Tibial nerve (tissue), 4 donors: ENCODE measurements around the gene NINL.

Source experiments
- EP300 ChIP-seq, 2 donors: sonication (generic); formaldehyde crosslinking; IDR thresholded peaks; one replicate each; pipeline ENCODE4 v1.6.1; 2017; ENCODE audit warnings: antibody characterized with exemption in 2 of 2, mild to moderate bottlenecking in 1 of 2
- POLR2A ChIP-seq, 2 donors: fragments of 450-650 bp; IDR thresholded peaks; one replicate each; pipeline ENCODE4 v1.6.1; 2017; ENCODE audit warnings: antibody characterized with exemption in 2 of 2, mild to moderate bottlenecking in 2 of 2, moderate library complexity in 2 of 2
- TF ChIP-seq, protein P1 (sequence below), 5 experiments: fragments of 200-600 bp in 3 of 5; fragments of 450-650 bp in 2 of 5; sonication (generic) in 3 of 5; IDR thresholded peaks; one replicate each; pipeline ENCODE4 v1.5.1; 2016 to 2019; ENCODE audit warnings: antibody characterized with exemption in 5 of 5, mild to moderate bottlenecking in 3 of 5, moderate library complexity in 2 of 5

DNA sequence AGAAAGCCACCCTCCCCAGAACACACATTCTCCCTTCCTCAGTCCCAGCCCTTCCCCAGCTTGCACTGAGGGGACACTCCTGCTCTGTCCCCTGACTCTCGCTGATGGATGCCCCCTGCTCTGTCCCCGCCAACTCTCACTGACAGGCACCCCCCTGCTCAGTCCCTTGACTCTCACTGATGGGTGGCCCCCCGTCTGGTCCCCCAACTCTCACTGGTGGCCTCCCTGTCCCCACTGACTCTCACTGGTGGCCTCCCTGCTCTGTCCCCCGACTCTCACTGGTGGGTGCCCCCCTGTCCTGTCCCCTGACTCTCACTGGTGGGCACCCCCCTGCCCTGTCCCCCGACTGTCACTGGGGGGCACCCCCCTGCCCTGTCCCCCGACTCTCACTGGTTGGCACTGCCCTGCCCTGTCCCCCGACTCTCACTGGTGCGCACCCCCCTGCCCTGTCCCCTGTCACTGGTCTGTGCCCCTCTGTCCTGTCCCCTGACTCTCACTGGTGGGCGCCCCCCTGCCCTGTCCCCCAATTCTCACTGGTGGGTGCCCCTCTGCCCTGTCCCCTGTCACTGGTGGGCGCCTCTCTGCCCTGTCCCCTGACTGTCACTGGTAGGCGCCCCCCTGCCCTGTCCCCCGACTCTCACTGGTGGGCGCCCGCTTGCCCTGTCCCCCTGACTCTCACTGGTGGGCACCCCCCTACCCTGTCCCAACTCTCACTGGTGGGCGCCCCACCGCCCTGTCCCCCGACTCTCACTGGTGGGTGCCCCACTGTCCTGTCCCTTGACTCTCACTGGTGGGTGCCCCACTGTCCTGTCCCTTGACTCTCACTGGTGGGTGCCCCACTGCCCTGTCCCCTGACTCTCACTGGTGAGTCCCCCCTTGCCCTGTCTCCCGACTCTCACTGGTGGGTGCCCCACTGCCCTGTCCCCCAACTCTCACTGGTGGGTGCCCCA lies 116.9 kb downstream of the NINL start:
- TF ChIP-seq, protein P1, sequence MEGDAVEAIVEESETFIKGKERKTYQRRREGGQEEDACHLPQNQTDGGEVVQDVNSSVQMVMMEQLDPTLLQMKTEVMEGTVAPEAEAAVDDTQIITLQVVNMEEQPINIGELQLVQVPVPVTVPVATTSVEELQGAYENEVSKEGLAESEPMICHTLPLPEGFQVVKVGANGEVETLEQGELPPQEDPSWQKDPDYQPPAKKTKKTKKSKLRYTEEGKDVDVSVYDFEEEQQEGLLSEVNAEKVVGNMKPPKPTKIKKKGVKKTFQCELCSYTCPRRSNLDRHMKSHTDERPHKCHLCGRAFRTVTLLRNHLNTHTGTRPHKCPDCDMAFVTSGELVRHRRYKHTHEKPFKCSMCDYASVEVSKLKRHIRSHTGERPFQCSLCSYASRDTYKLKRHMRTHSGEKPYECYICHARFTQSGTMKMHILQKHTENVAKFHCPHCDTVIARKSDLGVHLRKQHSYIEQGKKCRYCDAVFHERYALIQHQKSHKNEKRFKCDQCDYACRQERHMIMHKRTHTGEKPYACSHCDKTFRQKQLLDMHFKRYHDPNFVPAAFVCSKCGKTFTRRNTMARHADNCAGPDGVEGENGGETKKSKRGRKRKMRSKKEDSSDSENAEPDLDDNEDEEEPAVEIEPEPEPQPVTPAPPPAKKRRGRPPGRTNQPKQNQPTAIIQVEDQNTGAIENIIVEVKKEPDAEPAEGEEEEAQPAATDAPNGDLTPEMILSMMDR (IDR thresholded peaks at IDR 0.05), result no peak
- TF ChIP-seq EP300 (IDR thresholded peaks at IDR 0.05), result no peak
- no peak for TF ChIP-seq POLR2A (IDR thresholded peaks at IDR 0.05)
